Nephron progenitor cell (in vitro differentiated cells): Measurements from ENCODE around the gene CFAP251.
"Not testable (repeated sequence)": the region's sequence is repeated elsewhere in the genome, so short reads cannot be mapped to it uniquely, and the experiment has no call there.

ENCODE experiments used
- DNase-seq: peaks from one replicate; pipeline ENCODE4 v3.0.0; 2021
- H3K27ac Mint-ChIP-seq: 2 replicates; pipeline ENCODE4 v1.8.0; 2021; ENCODE audit warnings: mild to moderate bottlenecking, moderate library complexity, mixed read lengths
- H3K27me3 Mint-ChIP-seq: 2 replicates; pipeline ENCODE4 v1.8.0; 2021; ENCODE audit warnings: mild to moderate bottlenecking, low read depth, mixed read lengths; ENCODE audit not compliant: poor library complexity
- H3K36me3 Mint-ChIP-seq: 2 replicates; pipeline ENCODE4 v1.8.0; 2021; ENCODE audit warnings: low read depth, mixed read lengths
- H3K4me1 Mint-ChIP-seq: 2 replicates; pipeline ENCODE4 v1.8.0; 2021; ENCODE audit warnings: mixed read lengths
- H3K4me3 Mint-ChIP-seq: 2 replicates; pipeline ENCODE4 v1.8.0; 2021; ENCODE audit warnings: mild to moderate bottlenecking, moderate library complexity, mixed read lengths
- H3K9me3 Mint-ChIP-seq: 2 replicates; pipeline ENCODE4 v1.8.0; 2021; ENCODE audit warnings: mild to moderate bottlenecking, moderate library complexity, mixed read lengths
- CTCF ChIP-seq: fragments of 200-600 bp; sonication (generic); IDR thresholded peaks from 2 replicates; pipeline ENCODE4 v1.5.0; 2021; ENCODE audit warnings: antibody characterized with exemption

Gene CFAP251

GRCh38 chr12:121916719-121917118 is 1.7 kb upstream of the CFAP251 start:
- H3K4me3 Mint-ChIP-seq: no peak overlapping the region
- DNase-seq: peak; percentile 44
- peaks cover 6% of the 10 kb centered on the region for H3K27me3 Mint-ChIP-seq
- peaks cover 3% of the 10 kb centered on the region for H3K9me3 Mint-ChIP-seq
- peak; percentile 29 for TF ChIP-seq CTCF
- H3K27ac Mint-ChIP-seq: no peak overlapping the region
- peaks cover 31% of the 10 kb centered on the region for H3K4me1 Mint-ChIP-seq
- H3K36me3 Mint-ChIP-seq: peaks cover 35% of the 10 kb centered on the region

GRCh38 chr12:121918679-121919038 is 267 bp downstream of the CFAP251 start:
- H3K27ac Mint-ChIP-seq: no peak overlapping the region
- no peak overlapping the region for H3K4me3 Mint-ChIP-seq
- H3K9me3 Mint-ChIP-seq: no peaks in the 10 kb centered on the region

GRCh38 chr12:121921066-121921465 is 2.7 kb downstream of the CFAP251 start:
- Mint-ChIP-seq H3K4me1 (peaks cover 42% of the 10 kb centered on the region), H3K4me3 (no peak overlapping the region), H3K27me3 (peaks cover 7% of the 10 kb centered on the region), H3K9me3 (no peaks in the 10 kb centered on the region), H3K27ac (no peak overlapping the region), H3K36me3 (peaks cover 20% of the 10 kb centered on the region)
- no peak for TF ChIP-seq CTCF
- no peak for DNase-seq

More at GRCh38 chr12:121918679-121919038, 267 bp downstream of the CFAP251 start:
- no peak for TF ChIP-seq CTCF
- peaks cover 22% of the 10 kb centered on the region for H3K36me3 Mint-ChIP-seq
- H3K27me3 Mint-ChIP-seq: peaks cover 7% of the 10 kb centered on the region
- peaks cover 34% of the 10 kb centered on the region for H3K4me1 Mint-ChIP-seq
- no peak for DNase-seq

- H3K9me3 Mint-ChIP-seq: no peaks in the 10 kb centered on the region
- H3K27me3 Mint-ChIP-seq: peaks cover 3% of the 10 kb centered on the region
- H3K4me3 Mint-ChIP-seq: peak overlapping the region; percentile 37
- H3K36me3 Mint-ChIP-seq: peaks cover 6% of the 10 kb centered on the region
- peaks cover 32% of the 10 kb centered on the region for H3K4me1 Mint-ChIP-seq
- DNase-seq: no peak
- H3K27ac Mint-ChIP-seq: peak overlapping the region; percentile 64
- no peak for TF ChIP-seq CTCF
Observed at GRCh38 chr12:121925358-121925695, 6.9 kb downstream of the CFAP251 start.

- no peak for DNase-seq
- Mint-ChIP-seq H3K27ac (peak overlapping the region; percentile 84), H3K27me3 (no peaks in the 10 kb centered on the region), H3K9me3 (no peaks in the 10 kb centered on the region), H3K4me3 (no peak overlapping the region), H3K36me3 (peaks cover 6% of the 10 kb centered on the region), H3K4me1 (peaks cover 40% of the 10 kb centered on the region)
- TF ChIP-seq CTCF: no peak
Observed at GRCh38 chr12:121926874-121927706, 8.7 kb downstream of the CFAP251 start.

GRCh38 chr12:121927813-121928212 is 9.4 kb downstream of the CFAP251 start:
- DNase-seq: no peak
- H3K4me3 Mint-ChIP-seq: no peak overlapping the region
- peaks cover 9% of the 10 kb centered on the region for H3K36me3 Mint-ChIP-seq

GRCh38 chr12:121929545-121929944 is 11.2 kb downstream of the CFAP251 start:
- DNase-seq, H3K27ac Mint-ChIP-seq, H3K27me3 Mint-ChIP-seq, H3K9me3 Mint-ChIP-seq, H3K36me3 Mint-ChIP-seq, H3K4me3 Mint-ChIP-seq: not testable (repeated sequence)
- peaks cover 56% of the 10 kb centered on the region for H3K4me1 Mint-ChIP-seq

More at GRCh38 chr12:121927813-121928212, 9.4 kb downstream of the CFAP251 start:
- H3K27me3 Mint-ChIP-seq: peaks cover 3% of the 10 kb centered on the region
- peak overlapping the region; percentile 84 for H3K27ac Mint-ChIP-seq
- peaks cover 47% of the 10 kb centered on the region for H3K4me1 Mint-ChIP-seq
- no peaks in the 10 kb centered on the region for H3K9me3 Mint-ChIP-seq
- TF ChIP-seq CTCF: no peak
